ENCODE data around the gene PHKG1. TPM values are rescaled to one million over a fixed set of nuclear protein-coding genes. Genes with fewer than 3 reads are reported as not detected.
"Not testable (repeated sequence)": the region's sequence is repeated elsewhere in the genome, so short reads cannot be mapped to it uniquely, and the experiment has no call there.

Gene PHKG1
- total RNA-seq, 1 experiment from 2014 or later, result 3.9 TPM

DNA sequence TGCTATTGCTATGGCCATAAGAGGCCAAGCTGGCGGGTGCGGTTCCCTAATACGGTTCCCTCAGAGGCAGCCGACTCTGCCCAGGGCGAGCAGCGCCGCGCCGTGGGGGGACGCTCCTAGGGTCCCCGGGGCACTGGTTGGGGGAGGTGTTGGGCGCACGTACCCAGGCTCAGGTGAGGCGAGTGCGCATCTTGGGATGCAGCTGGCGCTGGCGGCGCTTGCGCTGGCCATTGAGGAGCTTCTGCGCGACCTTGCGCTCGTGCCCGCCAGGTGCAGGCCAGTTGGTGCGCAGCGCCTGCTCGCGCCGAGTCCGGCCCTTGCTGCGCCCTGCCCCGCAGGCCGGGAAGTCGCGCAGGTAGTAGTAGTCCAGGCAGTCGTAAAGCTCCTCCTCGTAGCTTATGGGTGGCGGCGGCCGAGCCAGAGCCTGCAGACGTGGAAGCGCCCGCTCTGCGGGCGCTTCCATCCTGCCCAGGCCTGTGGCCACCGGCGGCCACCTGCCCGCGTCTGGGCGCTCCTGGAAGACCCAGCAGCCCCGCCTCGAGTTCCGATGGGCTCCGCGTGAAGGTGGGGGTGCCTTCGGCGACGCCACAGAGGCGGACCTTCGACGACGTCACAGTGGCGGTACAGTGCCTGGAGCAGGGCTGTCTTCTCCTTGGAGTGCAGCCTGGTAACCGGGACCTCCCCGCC, 23.2 kb upstream of the PHKG1 start, which contains the start of gene NUPR2:
Gene NUPR2 (minus strand): TSS at position 566 of the 687 bp plus-strand sequence. CDS start 103 bp downstream, at position 463.
- CTCF ChIA-PET, result no interaction called here
- Histone ChIP-seq H2AFZ (no peak within 1 kb of the TSS), H3K4me3 (no peak within 1 kb of the TSS), H3F3A (ENCODE audit: insufficient read depth, low read depth) (no peaks in the 10 kb centered on the region), H3K4me1 (replicated peaks; ENCODE audit: insufficient read depth) (no peaks in the 10 kb centered on the region), H3K9me2 (ENCODE audit: insufficient read depth) (no peaks in the 10 kb centered on the region), H3K9me3 (ENCODE audit: insufficient read depth, low read depth) (no peaks in the 10 kb centered on the region), H3K27ac (no peak within 1 kb of the TSS), H3K27me3 (ENCODE audit: insufficient read depth, low read depth) (no peaks in the 10 kb centered on the region), H4K20me1 (ENCODE audit: insufficient read depth) (no peaks in the 10 kb centered on the region), H3K4me2 (no peak within 1 kb of the TSS), H3K36me3 (ENCODE audit: low read depth) (no peaks in the 10 kb centered on the region), H3K79me2 (ENCODE audit: low read depth) (no peaks in the 10 kb centered on the region)
- BruUV-seq (replicated peaks), result no TSS peak
- TF ChIP-seq EZH2 (IDR thresholded peaks at IDR 0.05; ENCODE audit: low read depth), result no peak
- TF ChIP-seq, protein P1, sequence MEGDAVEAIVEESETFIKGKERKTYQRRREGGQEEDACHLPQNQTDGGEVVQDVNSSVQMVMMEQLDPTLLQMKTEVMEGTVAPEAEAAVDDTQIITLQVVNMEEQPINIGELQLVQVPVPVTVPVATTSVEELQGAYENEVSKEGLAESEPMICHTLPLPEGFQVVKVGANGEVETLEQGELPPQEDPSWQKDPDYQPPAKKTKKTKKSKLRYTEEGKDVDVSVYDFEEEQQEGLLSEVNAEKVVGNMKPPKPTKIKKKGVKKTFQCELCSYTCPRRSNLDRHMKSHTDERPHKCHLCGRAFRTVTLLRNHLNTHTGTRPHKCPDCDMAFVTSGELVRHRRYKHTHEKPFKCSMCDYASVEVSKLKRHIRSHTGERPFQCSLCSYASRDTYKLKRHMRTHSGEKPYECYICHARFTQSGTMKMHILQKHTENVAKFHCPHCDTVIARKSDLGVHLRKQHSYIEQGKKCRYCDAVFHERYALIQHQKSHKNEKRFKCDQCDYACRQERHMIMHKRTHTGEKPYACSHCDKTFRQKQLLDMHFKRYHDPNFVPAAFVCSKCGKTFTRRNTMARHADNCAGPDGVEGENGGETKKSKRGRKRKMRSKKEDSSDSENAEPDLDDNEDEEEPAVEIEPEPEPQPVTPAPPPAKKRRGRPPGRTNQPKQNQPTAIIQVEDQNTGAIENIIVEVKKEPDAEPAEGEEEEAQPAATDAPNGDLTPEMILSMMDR (conservative IDR thresholded peaks at IDR 0.05), result no peak
- intact Hi-C loops (cut with micrococcal nuclease; ENCODE audit: unreplicated experiment), result no loop called here
- POLR2A ChIA-PET (ENCODE audit: unreplicated experiment), result no interaction called here
- DNase-seq, result no peak

GRCh38 chr7:56112244-56112643, 19.5 kb upstream of the PHKG1 start:
- H3K79me2 ChIP-seq (ENCODE audit: low read depth); intact Hi-C loops (cut with micrococcal nuclease; ENCODE audit: unreplicated experiment); H2AFZ ChIP-seq; H3K27ac ChIP-seq; H3K36me3 ChIP-seq (ENCODE audit: low read depth); H3K27me3 ChIP-seq (ENCODE audit: insufficient read depth, low read depth); DNase-seq; BruUV-seq (replicated peaks); H3K4me3 ChIP-seq; H3K4me2 ChIP-seq; H3K9me2 ChIP-seq (ENCODE audit: insufficient read depth); H3K4me1 ChIP-seq (replicated peaks; ENCODE audit: insufficient read depth); H3F3A ChIP-seq (ENCODE audit: insufficient read depth, low read depth); CTCF ChIA-PET; H4K20me1 ChIP-seq (ENCODE audit: insufficient read depth); H3K9me3 ChIP-seq (ENCODE audit: insufficient read depth, low read depth): not testable (repeated sequence)
- POLR2A ChIA-PET (ENCODE audit: unreplicated experiment), result interaction anchor here (0.7 kb wide), 1 partner anchor 928 kb away, joined by 22 read pairs; no protein-coding TSS in a partner anchor

DNA sequence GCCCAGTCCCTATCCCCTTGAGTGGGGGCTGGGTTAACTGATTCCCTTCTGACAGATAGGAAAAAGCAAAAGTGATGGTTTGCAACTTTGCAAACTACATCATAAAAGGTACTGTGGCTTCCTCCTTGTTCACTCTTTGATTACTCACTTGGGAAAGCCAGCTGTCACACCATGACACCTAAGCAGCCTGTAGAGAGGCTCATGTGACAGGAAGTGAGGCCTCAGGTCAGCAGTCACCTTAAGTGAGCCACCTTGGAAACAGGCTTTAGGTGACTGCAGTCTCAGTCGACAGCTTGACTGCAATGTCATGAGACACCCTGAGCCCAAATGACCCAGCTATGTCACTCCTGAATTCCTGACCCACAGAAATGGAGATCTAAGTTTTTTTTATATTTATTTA, 17.9 kb upstream of the PHKG1 start:
- CTCF ChIA-PET, result no interaction called here
- BruUV-seq (replicated peaks), result no TSS peak
- Histone ChIP-seq H3K4me1 (replicated peaks; ENCODE audit: insufficient read depth) (peaks cover 8% of the 10 kb centered on the region), H3K9me3 (ENCODE audit: insufficient read depth, low read depth) (no peaks in the 10 kb centered on the region), H3K4me3 (no peak overlapping the region), H3K27ac (no peak overlapping the region), H3K9me2 (ENCODE audit: insufficient read depth) (no peaks in the 10 kb centered on the region), H3F3A (ENCODE audit: insufficient read depth, low read depth) (peaks cover 6% of the 10 kb centered on the region; the same call in 1 of the 2 replicates), H3K27me3 (ENCODE audit: insufficient read depth, low read depth) (no peaks in the 10 kb centered on the region), H4K20me1 (ENCODE audit: insufficient read depth) (no peaks in the 10 kb centered on the region), H3K4me2 (no peak overlapping the region), H3K79me2 (ENCODE audit: low read depth) (peaks cover 7% of the 10 kb centered on the region), H3K36me3 (ENCODE audit: low read depth) (no peaks in the 10 kb centered on the region), H2AFZ (no peak overlapping the region)
- intact Hi-C loops (cut with micrococcal nuclease; ENCODE audit: unreplicated experiment), result no loop called here
- peak in 1 of 2 experiments; percentile 64 for DNase-seq
- TF ChIP-seq, protein P1 (conservative IDR thresholded peaks at IDR 0.05), result no peak
- no peak for TF ChIP-seq EZH2 (IDR thresholded peaks at IDR 0.05; ENCODE audit: low read depth)
- POLR2A ChIA-PET (ENCODE audit: unreplicated experiment), result no interaction called here

- Histone ChIP-seq H2AFZ (no peak overlapping the region), H3K4me3 (no peak overlapping the region), H3K27me3 (ENCODE audit: insufficient read depth, low read depth) (no peaks in the 10 kb centered on the region), H3K27ac (no peak overlapping the region), H3K4me1 (replicated peaks; ENCODE audit: insufficient read depth) (peaks cover 25% of the 10 kb centered on the region), H3K4me2 (no peak overlapping the region), H3K36me3 (ENCODE audit: low read depth) (peaks cover 21% of the 10 kb centered on the region), H3F3A (ENCODE audit: insufficient read depth, low read depth) (peaks cover 25% of the 10 kb centered on the region), H3K9me3 (ENCODE audit: insufficient read depth, low read depth) (no peaks in the 10 kb centered on the region), H3K79me2 (ENCODE audit: low read depth) (peaks cover 34% of the 10 kb centered on the region), H4K20me1 (ENCODE audit: insufficient read depth) (peaks cover 26% of the 10 kb centered on the region), H3K9me2 (ENCODE audit: insufficient read depth) (no peaks in the 10 kb centered on the region)
- no peak for TF ChIP-seq EZH2 (IDR thresholded peaks at IDR 0.05; ENCODE audit: low read depth)
- TF ChIP-seq, protein P1 (conservative IDR thresholded peaks at IDR 0.05), result no peak
- BruUV-seq (replicated peaks), result no TSS peak
- intact Hi-C loops (cut with micrococcal nuclease; ENCODE audit: unreplicated experiment), result loop anchor here (5.0 kb wide), 1 partner anchor 46 kb away; the partner anchor contains the start of gene SUMF2
- ChIA-PET POLR2A (ENCODE audit: unreplicated experiment) (no interaction called here), CTCF (no interaction called here)
- DNase-seq, result no peak
These were observed 15.2 kb upstream of the PHKG1 start for GRCh38 chr7:56107954-56108258.

Measured in PC-9 (cell line).